ENCODE data around the gene CATSPERD. TPM values are rescaled to one million over a fixed set of nuclear protein-coding genes. Genes with fewer than 3 reads are reported as not detected.

Gene CATSPERD
- total and polyA plus RNA-seq, 9 of the 15 experiments (the other 6 are each of a cell fraction or from before 2014, with no cell fraction given): not detected

GRCh38 chr19:5697022-5697889, 23.2 kb upstream of the CATSPERD start (continued):
- TF ChIP-seq ZNF318 (IDR thresholded peaks at IDR 0.05; ENCODE audit: borderline replicate concordance in 1 of 2, low read depth in 1 of 2) (no peak), MTF1 (CRISPR knock-in tag; IDR thresholded peaks at IDR 0.05; ENCODE audit: borderline replicate concordance) (no peak), MEF2D (tag; conservative IDR thresholded peaks at IDR 0.05; ENCODE audit: low read depth) (no peak), COPS2 (conservative IDR thresholded peaks at IDR 0.05) (no peak), BCOR (IDR thresholded peaks at IDR 0.05) (no peak), ZNF507 (tag; conservative IDR thresholded peaks at IDR 0.05) (no peak), MYNN (IDR thresholded peaks at IDR 0.05) (peak; percentile 6; the same call in 1 of the 2 replicates), MYNN (CRISPR knock-in tag; IDR thresholded peaks at IDR 0.05) (no peak), SRSF7 (optimal IDR thresholded peaks at IDR 0.05; ENCODE audit: low read depth, low read length) (no peak), CREM (IDR thresholded peaks at IDR 0.05; ENCODE audit: low read depth) (no peak), CCNT2 (IDR thresholded peaks at IDR 0.05; ENCODE audit: borderline replicate concordance, extremely low read depth, insufficient read length, low read depth, low read length) (no peak), HDAC3 (IDR thresholded peaks at IDR 0.05; ENCODE audit: borderline replicate concordance, partially characterized antibody) (no peak), ZNF766 (CRISPR knock-in tag; conservative IDR thresholded peaks at IDR 0.05) (no peak), SRSF3 (IDR thresholded peaks at IDR 0.05; ENCODE audit: insufficient read depth, low read length) (no peak)
- TF ChIP-seq, protein P1, sequence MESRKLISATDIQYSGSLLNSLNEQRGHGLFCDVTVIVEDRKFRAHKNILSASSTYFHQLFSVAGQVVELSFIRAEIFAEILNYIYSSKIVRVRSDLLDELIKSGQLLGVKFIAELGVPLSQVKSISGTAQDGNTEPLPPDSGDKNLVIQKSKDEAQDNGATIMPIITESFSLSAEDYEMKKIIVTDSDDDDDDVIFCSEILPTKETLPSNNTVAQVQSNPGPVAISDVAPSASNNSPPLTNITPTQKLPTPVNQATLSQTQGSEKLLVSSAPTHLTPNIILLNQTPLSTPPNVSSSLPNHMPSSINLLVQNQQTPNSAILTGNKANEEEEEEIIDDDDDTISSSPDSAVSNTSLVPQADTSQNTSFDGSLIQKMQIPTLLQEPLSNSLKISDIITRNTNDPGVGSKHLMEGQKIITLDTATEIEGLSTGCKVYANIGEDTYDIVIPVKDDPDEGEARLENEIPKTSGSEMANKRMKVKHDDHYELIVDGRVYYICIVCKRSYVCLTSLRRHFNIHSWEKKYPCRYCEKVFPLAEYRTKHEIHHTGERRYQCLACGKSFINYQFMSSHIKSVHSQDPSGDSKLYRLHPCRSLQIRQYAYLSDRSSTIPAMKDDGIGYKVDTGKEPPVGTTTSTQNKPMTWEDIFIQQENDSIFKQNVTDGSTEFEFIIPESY (CRISPR knock-in tag; IDR thresholded peaks at IDR 0.05): peak; percentile 75; the same call in 1 of the 2 replicates
- TF ChIP-seq, protein P2, sequence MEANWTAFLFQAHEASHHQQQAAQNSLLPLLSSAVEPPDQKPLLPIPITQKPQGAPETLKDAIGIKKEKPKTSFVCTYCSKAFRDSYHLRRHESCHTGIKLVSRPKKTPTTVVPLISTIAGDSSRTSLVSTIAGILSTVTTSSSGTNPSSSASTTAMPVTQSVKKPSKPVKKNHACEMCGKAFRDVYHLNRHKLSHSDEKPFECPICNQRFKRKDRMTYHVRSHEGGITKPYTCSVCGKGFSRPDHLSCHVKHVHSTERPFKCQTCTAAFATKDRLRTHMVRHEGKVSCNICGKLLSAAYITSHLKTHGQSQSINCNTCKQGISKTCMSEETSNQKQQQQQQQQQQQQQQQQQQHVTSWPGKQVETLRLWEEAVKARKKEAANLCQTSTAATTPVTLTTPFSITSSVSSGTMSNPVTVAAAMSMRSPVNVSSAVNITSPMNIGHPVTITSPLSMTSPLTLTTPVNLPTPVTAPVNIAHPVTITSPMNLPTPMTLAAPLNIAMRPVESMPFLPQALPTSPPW (CRISPR knock-in tag; IDR thresholded peaks at IDR 0.05): 0 out of 2 replicates have a peak, but pooled peaks have one; percentile 18

Data from K562 (cell line).